MM.1S (cell line): ENCODE results near the gene ZNF766.

Experiments
- DNase-seq: peaks from one replicate; pipeline ENCODE4 v3.0.0-alpha.2; 2015
- H2AFZ ChIP-seq: fragments of 300-600 bp; sonication (generic); 2 replicates; pipeline ENCODE4 v1.6.0; 2016; ENCODE audit warnings: antibody characterized with exemption, low read length
- H3F3A ChIP-seq: fragments of 300-600 bp; sonication (generic); 2 replicates; pipeline ENCODE4 v1.6.1; 2016; ENCODE audit warnings: mild to moderate bottlenecking, antibody characterized with exemption, low read length, moderate library complexity, mixed read lengths; ENCODE audit not compliant: insufficient read depth
- H3K27ac ChIP-seq: fragments of 300-600 bp; sonication (generic); 2 replicates; pipeline ENCODE4 v1.5.1; 2016; ENCODE audit warnings: mild to moderate bottlenecking, low read length
- H3K27me3 ChIP-seq: fragments of 300-600 bp; sonication (generic); replicated peaks from 2 replicates; pipeline ENCODE4 v1.6.0; 2016; ENCODE audit warnings: low read length; ENCODE audit not compliant: insufficient read depth
- H3K36me3 ChIP-seq: fragments of 300-600 bp; sonication (generic); replicated peaks from 2 replicates; pipeline ENCODE4 v1.6.1; 2016; ENCODE audit warnings: mild to moderate bottlenecking, low read length, mixed read lengths; ENCODE audit not compliant: insufficient read depth
- H3K4me1 ChIP-seq: fragments of 300-600 bp; sonication (generic); 2 replicates; pipeline ENCODE4 v1.6.1; 2016; ENCODE audit warnings: low read length, mixed read lengths
- H3K4me2 ChIP-seq: fragments of 300-600 bp; sonication (generic); 2 replicates; pipeline ENCODE4 v1.6.0; 2016; ENCODE audit warnings: low read depth, low read length
- H3K4me3 ChIP-seq: fragments of 300-600 bp; sonication (generic); 2 replicates; pipeline ENCODE4 v1.5.1; 2016; ENCODE audit warnings: low read length, mixed read lengths
- H3K79me2 ChIP-seq: fragments of 300-600 bp; sonication (generic); 2 replicates; pipeline ENCODE4 v1.6.1; 2016; ENCODE audit warnings: mixed run types, low read length, mixed read lengths
- H3K9ac ChIP-seq: fragments of 300-600 bp; sonication (generic); 2 replicates; pipeline ENCODE4 v1.6.1; 2016; ENCODE audit warnings: low read length, mixed read lengths
- H3K9me2 ChIP-seq: fragments of 300-600 bp; sonication (generic); replicated peaks from 2 replicates; pipeline ENCODE4 v1.6.1; 2016; ENCODE audit warnings: mild to moderate bottlenecking, low read length, mixed read lengths; ENCODE audit not compliant: insufficient read depth
- H3K9me3 ChIP-seq: fragments of 300-600 bp; sonication (generic); replicated peaks from 2 replicates; pipeline ENCODE4 v1.6.1; 2016; ENCODE audit warnings: mild to moderate bottlenecking, low read length, mixed read lengths; ENCODE audit not compliant: insufficient read depth
- H4K20me1 ChIP-seq: fragments of 300-600 bp; sonication (generic); 2 replicates; pipeline ENCODE4 v1.6.1; 2016; ENCODE audit warnings: mild to moderate bottlenecking, low read length, moderate library complexity, mixed read lengths; ENCODE audit not compliant: insufficient read depth
- EZH2 ChIP-seq: fragments of 300-600 bp; sonication (generic); optimal IDR thresholded peaks from 2 replicates; pipeline ENCODE3; 2017; ENCODE audit warnings: low read depth, mild to moderate bottlenecking, antibody characterized with exemption, low read length, mixed read lengths
- EZH2phosphoT487 ChIP-seq: fragments of 300-600 bp; sonication (generic); IDR thresholded peaks from 2 replicates; pipeline ENCODE4 v1.6.1; 2018; ENCODE audit warnings: antibody characterized with exemption, low read length
- TF ChIP-seq, protein P1 (sequence below): fragments of 300-600 bp; sonication (generic); IDR thresholded peaks from 2 replicates; pipeline ENCODE4 v1.5.1; 2016; ENCODE audit warnings: antibody characterized with exemption, low read length, mixed read lengths

Gene ZNF766

DNA sequence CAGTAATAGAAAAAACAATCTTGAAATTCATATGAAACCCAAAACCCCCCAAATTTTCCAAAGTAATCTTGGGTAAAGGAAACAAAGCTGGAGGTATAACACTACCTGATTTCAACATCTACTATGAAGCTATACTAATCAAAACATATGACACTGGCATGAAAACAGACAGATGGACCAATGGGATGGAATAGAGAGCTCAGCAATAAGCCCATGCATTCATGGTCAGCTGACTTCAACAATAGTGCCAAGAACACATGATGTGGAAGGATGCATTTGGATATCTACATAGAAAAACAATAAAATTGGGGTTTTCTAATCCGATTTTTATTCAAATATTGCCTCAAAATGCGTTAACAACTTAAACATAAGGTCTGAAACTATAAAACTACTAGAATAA is 32.2 kb upstream of the ZNF766 start:
- Histone ChIP-seq H3K27me3 (no peaks in the 10 kb centered on the region), H4K20me1 (no peaks in the 10 kb centered on the region), H2AFZ (no peak overlapping the region), H3K9me3 (no peaks in the 10 kb centered on the region), H3K36me3 (no peaks in the 10 kb centered on the region), H3F3A (no peaks in the 10 kb centered on the region), H3K27ac (no peak overlapping the region), H3K4me2 (no peak overlapping the region), H3K79me2 (no peaks in the 10 kb centered on the region), H3K9ac (no peak overlapping the region), H3K4me3 (no peak overlapping the region), H3K4me1 (no peaks in the 10 kb centered on the region), H3K9me2 (no peaks in the 10 kb centered on the region)
- no peak for DNase-seq
- TF ChIP-seq EZH2phosphoT487, result no peak
- TF ChIP-seq, protein P1, sequence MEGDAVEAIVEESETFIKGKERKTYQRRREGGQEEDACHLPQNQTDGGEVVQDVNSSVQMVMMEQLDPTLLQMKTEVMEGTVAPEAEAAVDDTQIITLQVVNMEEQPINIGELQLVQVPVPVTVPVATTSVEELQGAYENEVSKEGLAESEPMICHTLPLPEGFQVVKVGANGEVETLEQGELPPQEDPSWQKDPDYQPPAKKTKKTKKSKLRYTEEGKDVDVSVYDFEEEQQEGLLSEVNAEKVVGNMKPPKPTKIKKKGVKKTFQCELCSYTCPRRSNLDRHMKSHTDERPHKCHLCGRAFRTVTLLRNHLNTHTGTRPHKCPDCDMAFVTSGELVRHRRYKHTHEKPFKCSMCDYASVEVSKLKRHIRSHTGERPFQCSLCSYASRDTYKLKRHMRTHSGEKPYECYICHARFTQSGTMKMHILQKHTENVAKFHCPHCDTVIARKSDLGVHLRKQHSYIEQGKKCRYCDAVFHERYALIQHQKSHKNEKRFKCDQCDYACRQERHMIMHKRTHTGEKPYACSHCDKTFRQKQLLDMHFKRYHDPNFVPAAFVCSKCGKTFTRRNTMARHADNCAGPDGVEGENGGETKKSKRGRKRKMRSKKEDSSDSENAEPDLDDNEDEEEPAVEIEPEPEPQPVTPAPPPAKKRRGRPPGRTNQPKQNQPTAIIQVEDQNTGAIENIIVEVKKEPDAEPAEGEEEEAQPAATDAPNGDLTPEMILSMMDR, result no peak
- no peak for TF ChIP-seq EZH2

- Histone ChIP-seq H3K4me3 (no peak overlapping the region), H3K9ac (no peak overlapping the region), H3K9me3 (no peaks in the 10 kb centered on the region), H3K4me1 (no peaks in the 10 kb centered on the region), H3K9me2 (no peaks in the 10 kb centered on the region), H3K27ac (no peak overlapping the region), H3K36me3 (no peaks in the 10 kb centered on the region), H3K79me2 (no peaks in the 10 kb centered on the region), H3F3A (no peaks in the 10 kb centered on the region), H3K27me3 (no peaks in the 10 kb centered on the region), H4K20me1 (no peaks in the 10 kb centered on the region), H2AFZ (no peak overlapping the region), H3K4me2 (no peak overlapping the region)
- TF ChIP-seq EZH2phosphoT487, result no peak
- TF ChIP-seq, protein P1, result peak; percentile 84
- peak; percentile 54 for DNase-seq
Measured at GRCh38 chr19:52237771-52238400, 31.5 kb upstream of the ZNF766 start.

- Histone ChIP-seq H3K4me3 (no peak overlapping the region), H3K36me3 (no peaks in the 10 kb centered on the region), H4K20me1 (no peaks in the 10 kb centered on the region), H3K9me3 (no peaks in the 10 kb centered on the region), H2AFZ (no peak overlapping the region), H3K9ac (no peak overlapping the region), H3K79me2 (no peaks in the 10 kb centered on the region), H3F3A (no peaks in the 10 kb centered on the region), H3K27me3 (no peaks in the 10 kb centered on the region), H3K4me2 (no peak overlapping the region), H3K9me2 (no peaks in the 10 kb centered on the region), H3K4me1 (no peaks in the 10 kb centered on the region), H3K27ac (no peak overlapping the region)
- DNase-seq, result no peak
- no peak for TF ChIP-seq EZH2
- TF ChIP-seq, protein P1, result no peak
- TF ChIP-seq EZH2phosphoT487, result no peak
Measured at GRCh38 chr19:52244021-52244420, 25.4 kb upstream of the ZNF766 start.
